Measurements from ENCODE around the gene SUSD4.

SUSD4 gene

DNA sequence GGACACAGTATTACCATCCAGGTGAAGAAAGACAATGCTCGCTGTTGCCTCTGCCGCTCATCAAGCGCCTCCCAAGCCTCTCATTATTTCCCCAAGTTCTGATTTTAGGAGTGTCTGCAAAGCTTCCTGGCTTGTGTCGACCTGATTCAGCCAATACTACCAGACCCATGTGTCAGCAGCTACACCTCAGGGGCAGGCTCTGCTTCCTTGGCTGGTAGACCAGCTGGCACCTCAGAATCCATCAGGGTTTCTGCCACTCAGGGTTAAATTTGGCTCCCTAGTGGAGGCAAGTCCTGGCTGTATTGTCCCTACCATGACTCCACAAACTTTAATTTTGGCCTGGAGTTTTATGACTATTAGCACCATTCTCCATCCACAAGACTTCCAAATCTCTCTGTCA lies 35.4 kb downstream of the SUSD4 start:
- DNase-seq = no peak

DNA sequence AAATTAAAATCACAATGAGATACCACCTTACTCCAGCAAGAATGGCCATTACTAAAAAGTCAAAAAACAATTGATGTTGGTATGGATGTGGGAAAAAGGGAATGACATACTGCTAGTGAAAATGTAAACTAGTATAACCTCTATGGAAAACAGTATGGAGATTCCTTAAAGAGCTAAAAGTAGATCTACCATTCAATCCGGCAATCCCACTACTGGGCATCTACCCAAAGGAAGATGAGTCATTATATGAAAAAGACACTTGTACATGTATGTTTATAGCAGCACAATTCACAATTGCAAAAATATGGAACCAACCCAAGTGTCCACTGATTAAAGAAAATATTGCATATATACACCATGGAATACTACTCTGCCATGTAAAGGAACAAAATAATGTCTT lies 37.2 kb downstream of the SUSD4 start:
- DNase-seq = no peak

DNA sequence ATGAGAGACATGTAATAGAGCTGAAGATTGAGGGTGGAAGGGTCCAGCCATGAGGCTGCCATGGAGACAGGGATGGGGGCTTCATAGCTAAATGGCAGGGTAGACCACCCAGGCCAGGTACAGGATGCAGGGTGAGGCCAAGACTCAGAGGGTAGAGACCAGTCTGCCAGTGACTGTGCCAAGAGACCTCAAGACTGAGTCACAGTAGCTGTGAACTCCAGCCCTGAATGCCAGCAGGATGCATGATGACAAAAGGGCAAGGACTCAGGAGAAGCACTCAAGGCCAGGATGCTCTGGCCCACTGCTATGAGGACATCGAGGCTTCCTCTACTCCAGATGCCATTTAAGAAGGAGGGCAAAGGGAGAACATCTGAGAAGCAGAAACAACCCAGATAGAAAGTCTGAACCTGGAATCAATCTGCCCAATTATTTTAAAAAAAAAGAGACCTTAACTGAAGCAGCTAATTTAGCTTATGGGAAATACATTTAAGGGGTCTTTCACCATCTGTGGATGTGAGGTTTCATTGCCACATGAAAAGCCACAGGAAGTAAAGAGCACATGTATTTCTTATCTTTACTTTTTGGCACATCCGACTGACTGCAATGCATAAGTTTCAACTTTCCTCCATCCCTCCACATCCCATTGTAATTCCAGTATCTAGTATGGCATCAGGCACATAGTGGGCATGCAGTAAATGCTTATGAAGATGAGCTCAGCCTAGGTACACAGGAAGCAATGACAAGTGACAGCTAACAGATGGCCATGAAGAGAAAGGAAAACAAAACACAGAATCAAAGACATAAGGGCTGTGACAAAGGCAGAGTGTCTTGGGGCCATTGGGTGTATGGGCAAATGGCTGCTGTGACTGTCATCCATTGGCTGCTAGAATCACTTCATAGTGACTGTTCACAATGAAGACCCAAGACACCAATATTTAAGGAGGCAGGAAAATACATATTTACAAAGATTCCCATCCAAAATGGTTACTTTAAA lies 40.2 kb downstream of the SUSD4 start:
- no peak for DNase-seq

DNA sequence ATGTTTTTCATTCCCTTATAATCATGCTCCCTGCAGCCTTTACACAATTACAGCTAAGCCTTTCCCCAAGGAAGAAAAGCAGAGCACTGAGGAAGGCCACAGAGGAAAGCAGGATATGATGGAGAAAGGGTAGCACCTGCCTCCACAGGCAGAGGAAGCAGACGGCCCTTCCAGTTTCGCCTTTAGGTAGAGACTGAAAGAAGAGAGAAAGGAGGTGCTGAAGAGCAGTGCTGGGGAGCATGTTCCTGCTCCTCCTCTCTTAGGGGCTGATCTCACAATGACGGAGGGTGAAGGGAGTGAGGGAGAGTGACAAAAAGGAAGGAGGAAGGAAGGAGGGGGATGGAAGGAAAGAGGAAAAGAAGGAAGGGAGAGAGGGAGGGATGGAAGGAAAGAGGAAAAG lies 41.1 kb downstream of the SUSD4 start:
- no peak for DNase-seq

DNA sequence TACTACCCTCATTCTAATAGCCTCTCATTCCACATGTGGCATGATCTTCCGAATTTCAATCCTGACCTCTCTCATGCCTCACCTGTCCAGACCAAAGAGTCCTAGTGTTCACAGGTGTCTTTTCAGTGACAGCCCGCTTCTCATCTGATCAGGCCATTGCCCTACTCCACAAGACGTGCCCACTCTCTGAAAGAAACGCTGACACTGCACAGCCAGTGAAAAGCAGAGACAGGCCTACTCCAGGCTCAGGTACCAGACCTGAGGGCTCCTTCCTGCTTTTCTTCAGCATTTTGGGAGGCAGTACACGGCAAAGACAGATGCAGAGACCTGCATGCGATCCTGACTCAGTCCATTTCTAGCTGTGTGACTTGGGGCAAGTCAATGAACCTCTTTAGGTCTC lies 43.0 kb downstream of the SUSD4 start:
- DNase-seq = no peak

DNA sequence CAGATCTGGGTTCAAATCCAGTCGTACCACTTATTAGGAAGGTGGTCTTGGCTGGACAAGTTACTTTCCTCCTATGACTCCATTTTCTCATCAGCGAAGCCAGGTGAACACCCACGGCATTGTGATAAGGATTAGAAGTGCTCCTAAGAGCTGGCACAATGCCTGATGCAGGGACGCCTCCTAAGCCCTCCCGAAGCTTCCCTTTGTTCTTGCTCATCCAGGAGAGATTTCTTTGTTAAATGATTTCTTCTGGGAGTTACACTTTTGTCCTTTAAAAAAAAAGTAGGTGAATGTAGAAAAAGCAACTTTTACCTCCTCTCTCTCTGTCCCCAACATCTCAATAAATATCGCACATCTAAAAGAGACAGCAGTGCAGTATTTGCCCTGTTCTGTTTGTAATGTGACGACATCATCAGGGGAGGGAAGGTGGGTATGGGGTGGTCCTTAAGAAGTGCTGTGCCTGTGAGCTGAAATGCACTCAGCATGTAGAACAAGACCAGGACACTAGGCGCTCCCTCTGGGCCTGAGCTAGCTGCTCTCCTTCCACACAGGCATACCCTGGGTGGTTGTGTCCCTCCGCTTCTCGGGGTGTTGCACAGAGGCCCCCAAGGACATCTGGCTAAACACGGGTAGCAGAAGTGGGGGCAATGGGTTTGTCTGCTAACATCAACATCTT lies 43.9 kb downstream of the SUSD4 start:
- peak; percentile 81 for DNase-seq

DNA sequence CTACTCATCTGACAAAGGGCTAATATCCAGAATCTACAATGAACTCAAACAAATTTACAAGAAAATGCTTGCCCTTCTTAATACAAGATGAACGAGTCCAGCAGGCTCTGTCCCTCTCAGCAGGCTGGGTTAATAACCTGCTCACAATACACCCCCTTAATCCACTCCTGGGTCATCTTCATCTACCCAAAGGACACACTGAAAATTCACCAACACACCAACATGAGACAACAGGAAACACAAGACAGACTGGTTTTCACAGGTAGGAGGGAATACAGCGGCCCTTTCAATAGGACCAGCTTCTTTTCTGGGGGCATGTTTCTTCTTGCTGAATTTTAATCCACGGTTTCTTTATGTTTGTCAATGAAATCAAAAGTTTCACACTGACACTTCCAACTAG lies 44.6 kb downstream of the SUSD4 start:
- no peak for DNase-seq

DNA sequence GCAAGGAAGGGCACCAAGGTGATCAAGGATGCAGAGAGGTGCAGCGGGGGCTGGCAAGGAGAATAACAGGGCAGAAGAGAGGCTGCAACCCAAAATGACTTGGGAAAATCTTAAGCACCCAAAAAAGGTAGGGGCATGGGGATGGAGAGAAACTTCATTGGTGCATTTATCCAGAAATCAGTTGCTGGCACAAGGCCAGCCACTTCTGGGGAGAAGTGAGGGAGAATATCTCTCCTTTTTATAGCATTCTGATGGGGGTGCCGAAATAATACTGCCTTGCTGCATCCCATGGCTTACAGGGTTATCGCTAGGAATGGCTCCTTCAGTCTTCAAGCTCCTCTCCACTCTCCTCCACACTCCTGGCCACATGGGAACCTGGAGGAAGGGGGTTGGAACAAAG lies 47.9 kb downstream of the SUSD4 start:
- no peak for DNase-seq

DNA sequence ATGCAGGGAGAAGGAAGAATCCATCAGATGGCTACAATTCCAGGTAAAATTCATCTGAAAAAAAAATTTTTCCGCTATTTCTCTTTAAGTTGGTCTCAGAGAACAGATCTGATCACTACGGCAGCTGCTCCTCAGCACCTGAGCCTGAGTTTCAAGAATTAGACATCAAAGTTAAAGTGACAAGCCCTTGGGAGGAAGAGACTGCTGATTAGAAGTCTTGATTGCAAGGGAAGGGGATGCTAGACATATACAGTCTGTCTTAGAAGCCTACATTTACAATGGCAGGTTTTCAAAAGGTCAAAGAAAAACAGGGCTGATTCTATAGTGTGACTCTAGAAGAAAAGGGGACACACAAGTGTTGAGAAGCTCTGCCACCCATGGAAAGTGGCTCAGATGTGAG lies 48.3 kb downstream of the SUSD4 start:
- DNase-seq = no peak

DNA sequence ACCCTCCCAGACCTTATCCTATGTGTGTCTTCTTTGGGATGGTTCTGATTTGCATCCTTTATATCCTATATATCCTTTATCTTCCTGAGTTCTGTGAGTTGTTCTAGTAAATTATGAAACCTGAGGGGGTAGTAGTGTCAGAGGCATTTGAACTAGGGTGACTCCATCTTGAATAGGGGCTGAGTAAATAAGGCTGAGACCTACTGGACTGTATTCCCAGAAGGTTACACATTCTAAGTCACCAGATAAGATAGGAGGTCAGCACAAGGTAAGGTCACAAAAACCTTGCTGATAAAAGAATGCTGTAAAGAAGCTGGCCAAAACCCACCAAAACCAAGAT lies 50.6 kb downstream of the SUSD4 start:
- no peak for DNase-seq

DNA sequence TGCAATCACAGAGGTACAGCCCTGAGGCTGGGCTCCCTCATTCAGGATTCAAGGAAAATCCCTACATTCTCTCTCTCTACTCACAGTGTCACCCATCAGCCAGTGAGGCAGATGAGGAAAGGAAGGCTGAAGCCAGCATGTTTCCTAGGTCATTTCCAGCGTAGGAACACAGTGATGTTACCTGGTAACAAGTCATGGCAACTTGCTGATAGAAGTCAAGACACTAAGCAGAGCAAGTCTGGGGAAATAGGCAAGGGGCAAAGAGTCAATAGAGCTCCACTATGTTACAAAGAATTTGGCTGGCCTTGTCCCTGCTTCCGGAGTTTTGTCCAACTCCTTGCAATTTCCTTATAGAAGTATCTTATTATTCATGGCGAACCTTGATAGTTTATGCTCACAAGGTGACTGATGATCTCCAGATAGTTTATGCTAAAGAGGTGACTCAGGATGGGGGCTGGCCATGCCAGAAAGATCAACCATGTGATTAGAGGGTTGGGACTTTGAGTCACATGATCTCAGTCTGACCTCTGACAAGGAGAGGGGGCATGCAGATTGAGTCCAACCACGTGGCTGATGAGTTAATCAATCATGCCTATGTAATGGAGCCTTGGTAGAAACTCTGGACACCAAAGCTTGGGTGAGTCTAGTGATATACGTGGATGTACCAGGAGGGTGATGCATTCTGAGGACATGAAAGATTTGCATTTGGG lies 51.1 kb downstream of the SUSD4 start:
- DNase-seq = no peak

DNA sequence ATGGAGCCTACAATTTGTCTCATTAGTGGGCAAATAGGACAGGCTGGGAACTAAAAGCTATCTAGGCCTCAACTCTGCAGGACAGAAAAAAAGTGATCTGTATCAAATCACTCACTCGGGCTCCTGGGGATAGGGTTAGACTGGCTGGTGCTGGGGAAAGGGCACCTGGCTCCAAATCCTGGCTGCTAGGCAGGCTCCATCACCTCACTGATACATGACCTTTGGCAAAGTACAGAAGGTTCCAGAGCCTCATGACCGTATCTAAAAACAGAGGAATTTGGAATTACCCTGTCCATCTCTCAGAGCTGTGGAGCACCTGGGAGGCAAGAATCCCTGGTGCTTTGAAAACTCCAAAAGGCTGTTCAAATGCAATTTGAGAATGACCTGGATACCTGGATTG lies 51.7 kb downstream of the SUSD4 start:
- DNase-seq = no peak

DNA sequence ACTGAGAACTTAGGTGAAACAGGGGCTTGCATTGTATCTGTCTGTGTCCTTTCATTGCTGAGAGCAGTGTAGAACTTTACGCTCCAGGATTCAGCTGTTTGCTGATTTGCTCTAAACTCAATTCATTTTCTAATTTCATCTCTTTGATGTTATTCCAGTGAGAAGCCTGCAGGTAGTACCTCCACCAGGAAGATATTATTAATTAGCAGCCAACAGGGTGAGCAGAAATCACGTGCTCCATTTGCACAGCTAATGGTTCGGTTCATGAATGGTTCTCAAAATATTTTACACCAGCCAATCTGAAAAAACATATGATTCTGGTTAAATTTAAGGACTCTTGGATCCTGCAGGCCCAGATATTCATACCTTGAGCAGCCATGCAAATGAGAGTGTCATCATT lies 52.1 kb downstream of the SUSD4 start:
- DNase-seq = no peak

DNA sequence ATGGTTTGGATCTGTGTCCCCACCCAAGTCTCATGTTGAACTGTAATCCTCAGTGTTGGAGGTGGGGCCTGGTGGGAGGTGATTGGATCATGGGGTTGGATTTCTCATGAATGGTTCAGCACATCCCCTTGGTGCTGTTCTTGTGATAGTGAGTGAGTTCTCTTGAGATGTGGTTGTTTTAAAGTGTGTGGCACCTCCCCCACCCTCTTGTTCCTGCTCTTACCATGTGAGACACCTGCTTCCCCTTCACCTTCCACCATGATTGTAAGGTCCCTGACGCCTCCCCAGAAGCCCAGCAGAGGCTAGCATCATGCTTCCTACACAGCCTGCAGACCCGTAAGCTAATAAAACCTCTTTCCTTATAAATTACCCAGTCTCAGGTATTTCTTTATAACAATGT lies 55.8 kb downstream of the SUSD4 start:
- DNase-seq = no peak

DNA sequence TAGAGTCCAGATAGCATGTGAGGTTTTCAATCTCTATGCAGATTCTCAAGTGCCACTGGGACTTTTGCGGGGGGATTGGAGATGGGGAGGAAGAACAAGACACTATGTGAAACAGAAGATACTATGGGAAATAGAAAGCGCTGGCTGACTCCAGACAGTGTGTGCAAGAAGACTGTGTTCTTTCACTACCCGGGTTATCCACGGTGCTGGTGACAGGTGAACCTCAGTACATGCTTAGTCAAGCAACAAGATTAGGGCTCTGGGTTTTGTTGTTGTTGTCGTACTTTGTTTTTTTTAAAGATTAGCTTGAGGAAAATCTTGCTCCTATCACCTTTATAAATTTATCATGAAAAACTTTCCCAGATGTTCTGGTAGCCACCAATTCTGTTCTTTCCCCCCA lies 56.4 kb downstream of the SUSD4 start:
- DNase-seq = no peak

DNA sequence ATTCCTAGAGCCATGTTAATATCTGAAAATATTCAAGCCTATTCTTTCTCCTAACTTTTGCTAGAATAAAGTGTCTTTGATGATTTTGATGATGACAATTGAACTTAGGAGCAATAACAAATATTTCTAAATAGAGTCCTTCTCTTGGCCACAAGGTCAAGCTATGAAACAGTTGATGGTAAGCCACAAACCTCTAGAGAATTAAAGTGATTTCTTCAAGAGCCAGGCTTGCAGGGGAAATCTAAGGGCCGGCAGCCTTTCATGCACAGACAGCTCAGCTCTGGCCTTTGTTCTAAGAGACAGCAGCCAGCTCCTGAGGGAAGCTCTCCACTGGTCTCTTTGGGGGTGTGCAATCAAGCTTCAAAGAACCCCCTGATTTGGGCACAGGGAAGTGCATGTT lies 59.0 kb downstream of the SUSD4 start:
- DNase-seq = no peak

DNA sequence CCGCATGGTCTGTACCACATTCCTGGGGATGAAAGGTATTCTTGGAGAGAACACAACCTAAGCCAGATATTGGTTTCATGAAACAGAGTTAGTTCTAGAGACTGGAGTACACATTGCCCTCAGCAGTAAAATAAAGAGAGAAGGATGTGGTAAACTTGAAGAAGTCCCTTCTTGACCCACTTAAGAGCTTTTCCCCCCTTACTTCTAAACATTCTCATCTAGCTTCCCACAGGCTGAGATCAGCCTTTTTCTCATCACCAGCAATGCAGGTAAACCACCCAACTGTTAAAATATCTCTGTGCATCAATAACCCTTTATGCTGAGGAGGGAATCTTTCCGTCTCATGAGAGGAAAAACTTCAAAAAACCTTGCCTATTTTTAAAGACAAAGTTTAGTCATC lies 62.6 kb downstream of the SUSD4 start:
- DNase-seq = no peak

DNA sequence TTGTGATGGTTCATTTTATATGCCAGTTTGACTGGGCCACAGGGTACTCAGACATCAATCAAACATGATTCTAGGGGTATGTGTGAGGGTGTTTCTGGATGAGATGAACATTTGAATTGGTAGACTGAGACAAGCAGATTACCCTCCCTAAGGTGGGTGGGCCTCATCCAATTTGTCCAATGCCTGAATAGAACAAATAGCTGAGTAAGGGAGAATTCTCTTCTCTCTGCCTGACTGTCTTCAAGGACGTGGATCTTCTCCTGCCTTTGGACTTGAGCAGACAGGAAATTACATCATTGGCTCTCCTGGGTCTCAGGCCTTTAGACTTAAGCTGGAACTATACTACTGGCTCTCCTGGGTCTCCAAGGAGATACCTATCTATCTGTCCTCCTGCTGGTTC lies 64.4 kb downstream of the SUSD4 start:
- DNase-seq = no peak

DNA sequence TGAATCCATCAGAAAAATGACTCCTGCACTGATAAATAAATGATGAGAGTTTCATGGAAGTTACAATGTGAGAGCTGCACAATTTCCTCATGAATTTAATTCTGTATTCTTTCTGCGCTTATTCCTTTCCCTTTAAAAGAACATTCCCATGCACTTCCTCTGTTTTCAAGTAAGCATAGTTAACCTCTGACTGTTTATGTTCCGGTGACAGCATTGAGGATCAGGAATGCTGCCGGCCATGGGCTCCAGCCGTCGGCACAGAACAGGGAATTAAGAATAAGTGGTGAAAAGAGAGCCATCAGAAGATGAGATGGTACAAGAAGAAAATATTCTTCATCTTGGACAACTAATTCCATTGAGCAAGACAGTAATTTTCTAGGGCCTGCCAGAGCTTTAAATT lies 65.3 kb downstream of the SUSD4 start:
- DNase-seq = no peak

DNA sequence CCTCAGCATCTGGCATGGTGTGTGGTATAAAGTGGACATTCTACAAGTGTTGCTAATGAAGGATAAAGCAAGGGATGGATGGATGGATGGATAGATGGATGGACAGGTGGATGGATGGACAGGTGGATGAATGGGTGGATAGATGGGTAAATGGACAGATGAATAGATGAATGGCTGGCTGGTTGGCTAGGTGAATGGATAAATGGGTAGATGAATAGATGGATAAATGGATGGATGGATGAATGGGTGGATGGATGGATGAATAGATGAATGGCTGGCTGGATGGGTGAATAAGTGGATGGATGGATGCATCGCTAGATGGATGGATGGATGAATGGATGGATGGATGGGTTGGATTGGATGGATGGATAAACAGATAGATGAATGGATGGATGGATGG lies 66.2 kb downstream of the SUSD4 start:
- no peak for DNase-seq

DNA sequence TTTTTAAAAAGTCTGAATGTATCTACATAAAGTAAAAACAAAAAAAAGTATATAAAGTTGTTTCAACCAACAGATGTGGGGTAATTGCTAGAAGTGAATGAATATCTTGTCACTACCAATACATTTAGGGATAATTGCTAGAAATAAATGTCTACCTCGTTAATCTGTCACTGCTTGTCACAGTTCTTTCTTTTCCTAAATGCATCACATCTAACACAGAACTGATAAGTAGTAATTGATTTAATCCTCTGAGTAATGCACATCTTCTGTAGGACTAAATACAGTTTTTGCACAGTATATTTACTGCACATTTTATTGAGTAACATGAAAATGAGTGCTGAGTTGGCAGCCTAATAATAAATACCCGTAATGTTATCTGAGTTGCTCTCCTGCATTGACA lies 72.2 kb downstream of the SUSD4 start:
- no peak for DNase-seq

DNA sequence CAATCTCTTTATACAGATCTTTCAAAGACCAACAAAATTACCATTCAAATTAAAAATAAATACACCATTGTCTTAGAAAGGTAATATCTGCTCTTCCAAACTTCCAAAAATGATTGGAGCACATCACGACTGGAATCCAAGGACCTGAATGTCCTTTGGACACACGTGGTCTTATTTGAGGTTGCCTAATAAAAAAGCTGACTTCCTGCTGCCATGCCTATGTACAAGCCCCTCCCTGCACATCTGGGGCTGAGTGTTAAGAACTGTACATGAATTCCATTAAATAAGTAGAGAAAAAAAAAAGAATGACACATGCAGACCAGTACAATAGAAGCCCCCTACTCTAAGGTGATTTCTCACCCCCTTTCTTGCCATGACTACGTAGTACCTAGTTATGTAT lies 73.6 kb downstream of the SUSD4 start:
- DNase-seq = no peak

DNA sequence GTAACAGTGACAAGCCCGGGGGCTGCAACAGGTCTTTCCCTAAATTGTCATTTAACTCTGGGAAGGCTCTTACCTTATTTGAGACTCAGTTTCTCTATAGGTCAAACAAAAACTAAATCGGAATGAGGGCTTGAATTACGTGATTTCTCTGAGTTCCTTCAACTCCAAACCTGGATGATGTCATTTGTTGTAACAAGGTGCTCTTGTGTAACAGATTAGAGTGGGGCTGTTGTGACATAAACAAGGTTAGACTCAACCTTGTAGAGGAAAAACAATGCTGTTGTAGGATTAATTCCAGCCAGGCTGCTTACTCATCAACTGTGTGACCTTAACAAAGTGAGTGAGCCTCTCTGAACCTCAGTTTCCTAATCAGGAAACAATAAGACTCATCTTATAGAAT lies 74.4 kb downstream of the SUSD4 start:
- no peak for DNase-seq

DNA sequence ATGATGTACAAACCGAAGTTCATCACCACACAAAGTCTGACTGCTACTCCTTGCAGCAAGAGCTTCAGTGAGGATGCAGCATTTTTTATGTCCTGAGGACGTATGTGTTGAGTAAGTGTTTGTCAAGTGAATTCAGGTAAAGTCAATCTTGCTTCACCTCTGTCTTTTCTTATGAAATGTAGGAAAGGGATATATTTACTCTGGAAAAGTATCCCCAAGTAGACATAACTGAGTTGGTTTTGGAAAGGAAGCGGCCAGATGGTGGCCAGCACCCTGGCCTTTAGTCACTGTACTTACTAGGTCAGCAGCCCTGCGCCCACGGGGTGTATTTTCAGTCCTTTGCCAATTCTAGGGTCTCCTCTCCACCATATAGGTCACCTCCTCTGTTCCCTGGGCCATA lies 75.2 kb downstream of the SUSD4 start:
- no peak for DNase-seq

Data from COR-L47 (cell line).